Ishikawa (cell line): ENCODE measurements around the gene PRDM9.

Experiments
- CEBPB ChIP-seq: IDR thresholded peaks from 2 replicates; pipeline ENCODE4 v1.6.1; 2012
- CREB1 ChIP-seq: IDR thresholded peaks from 2 replicates; pipeline ENCODE4 v1.6.1; 2012; ENCODE audit warnings: low read depth
- RAD21 ChIP-seq: IDR thresholded peaks from 2 replicates; pipeline ENCODE4 v1.6.1; 2012; ENCODE audit warnings: low read depth

GRCh38 chr5:23571059-23571458 is 63.6 kb downstream of the PRDM9 start:
- no peak for TF ChIP-seq CREB1
- TF ChIP-seq RAD21 = no peak
- TF ChIP-seq CEBPB = no peak
